ENCODE data around the gene GORAB.

The GORAB gene

DNA sequence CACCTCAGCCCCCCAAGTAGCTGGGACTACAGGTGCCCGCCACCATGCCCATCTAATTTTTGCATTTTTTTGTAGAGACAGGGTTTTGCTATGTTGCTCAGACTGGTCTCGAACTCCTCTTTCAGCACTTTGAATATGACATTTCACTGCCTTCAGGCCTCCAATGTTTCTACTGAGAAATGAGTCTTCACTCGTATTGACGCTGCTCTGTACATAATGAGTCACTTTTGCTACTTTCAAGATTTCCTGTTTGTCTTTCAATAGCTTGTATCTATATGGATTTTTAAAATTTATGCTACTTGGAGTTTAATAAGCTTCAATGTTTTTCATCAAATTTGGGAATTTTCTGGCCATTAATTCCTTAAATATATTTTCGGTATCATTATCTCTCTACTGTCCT is 64.7 kb downstream of the GORAB start:
- no peak overlapping the region for H3K4me3 ChIP-seq (ENCODE audit: low read length)
- TF ChIP-seq CTCF (IDR thresholded peaks at IDR 0.05; ENCODE audit: insufficient read depth, low read depth, low read length, missing control alignments) = no peak
- DNase-seq (ENCODE audit: low read depth) = peak; percentile 61

DNA sequence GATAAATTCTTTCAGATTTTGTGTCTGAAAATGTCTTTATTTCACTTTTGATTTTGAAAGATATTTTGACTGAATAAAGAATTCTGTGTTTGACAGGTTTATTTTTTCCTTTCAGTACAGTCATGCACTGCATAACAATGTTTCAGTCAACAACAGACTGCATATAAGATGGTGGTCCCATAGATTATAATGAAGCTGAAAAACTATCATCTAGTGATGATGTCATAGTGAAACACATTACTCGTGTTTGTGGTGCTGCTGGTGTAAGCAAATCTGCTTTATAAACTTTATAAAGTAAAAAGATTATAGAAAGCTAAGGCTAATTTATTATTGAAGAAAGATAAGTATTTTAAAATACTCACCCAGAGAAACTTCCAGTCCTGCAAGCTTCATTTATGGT is 66.7 kb downstream of the GORAB start:
- DNase-seq (ENCODE audit: low read depth) = no peak
- no peak for TF ChIP-seq CTCF (IDR thresholded peaks at IDR 0.05; ENCODE audit: insufficient read depth, low read depth, low read length, missing control alignments)
- H3K4me3 ChIP-seq (ENCODE audit: low read length) = no peak overlapping the region

GRCh38 chr1:170599033-170599432 is 67.1 kb downstream of the GORAB start:
- DNase-seq (ENCODE audit: low read depth) = no peak
- no peak overlapping the region for H3K4me3 ChIP-seq (ENCODE audit: low read length)
- TF ChIP-seq CTCF (IDR thresholded peaks at IDR 0.05; ENCODE audit: insufficient read depth, low read depth, low read length, missing control alignments) = no peak

- DNase-seq (ENCODE audit: low read depth) = no peak
- TF ChIP-seq CTCF (IDR thresholded peaks at IDR 0.05; ENCODE audit: insufficient read depth, low read depth, low read length, missing control alignments) = no peak
- no peak overlapping the region for H3K4me3 ChIP-seq (ENCODE audit: low read length)
Measured at GRCh38 chr1:170601866-170602265, 69.9 kb downstream of the GORAB start.

Data from epithelial cell of esophagus (primary cell).